Left renal cortex interstitium (tissue), 4 donors: ENCODE results near the gene QSER1. TPM values are rescaled to one million over a fixed set of nuclear protein-coding genes. Genes with fewer than 3 reads are reported as not detected.

Source experiments
- DNase-seq, 4 donors: peaks; one replicate each; pipeline ENCODE4 v3.0.0-alpha.2; 2013; ENCODE audit warnings: low read depth in 4 of 4, low spot score in 2 of 4, missing footprints in 1 of 4
- polyA plus RNA-seq, 4 donors: library from polyadenylated mRNA; unstranded; fragments of 120-200 nt; gene quantifications; one replicate each; pipeline ENCODE4 v1.2.1, GENCODE V29; 2013; ENCODE audit not compliant: insufficient read length in 4 of 4

The QSER1 gene
- polyA plus RNA-seq, 4 donors: 35.0 to 43.0 (median 37.4) TPM

- no peak for DNase-seq
Observed at GRCh38 chr11:32888805-32889204, 3.8 kb upstream of the QSER1 start.

GRCh38 chr11:32890843-32891656 is 1.6 kb upstream of the QSER1 start:
- peak in 1 of 4 donors; percentile 13 for DNase-seq

GRCh38 chr11:32891657-32892354 is 805 bp upstream of the QSER1 start:
- DNase-seq: peak in 1 of 4 donors; percentile 54

GRCh38 chr11:32893093-32893342 is 407 bp downstream of the QSER1 start:
- no peak for DNase-seq

- peak in 3 of 4 donors; percentile 46 to 61 (median 51) for DNase-seq
Observed at GRCh38 chr11:32893343-32894148, 935 bp downstream of the QSER1 start.

GRCh38 chr11:32894149-32894827 is 1.7 kb downstream of the QSER1 start:
- peak in 3 of 4 donors; percentile 59 to 72 (median 62) for DNase-seq

GRCh38 chr11:32894921-32895320 is 2.3 kb downstream of the QSER1 start:
- DNase-seq: no peak

- DNase-seq: no peak
Observed at GRCh38 chr11:32895471-32895870, 2.9 kb downstream of the QSER1 start.

- DNase-seq: no peak
Observed at GRCh38 chr11:32897103-32897502, 4.5 kb downstream of the QSER1 start.

GRCh38 chr11:32899438-32899837 is 6.8 kb downstream of the QSER1 start:
- no peak for DNase-seq

GRCh38 chr11:32902089-32902665 is 9.6 kb downstream of the QSER1 start:
- no peak for DNase-seq

GRCh38 chr11:32905028-32905667 is 12.5 kb downstream of the QSER1 start:
- DNase-seq: no peak

- DNase-seq: no peak
Observed at GRCh38 chr11:32908619-32909018, 16.0 kb downstream of the QSER1 start.

GRCh38 chr11:32911413-32911812 is 18.8 kb downstream of the QSER1 start:
- no peak for DNase-seq

GRCh38 chr11:32913445-32913844 is 20.8 kb downstream of the QSER1 start:
- no peak for DNase-seq

GRCh38 chr11:32916361-32916760 is 23.8 kb downstream of the QSER1 start:
- DNase-seq: no peak

- DNase-seq: no peak
Observed at GRCh38 chr11:32916994-32917393, 24.4 kb downstream of the QSER1 start.

GRCh38 chr11:32918427-32918826 is 25.8 kb downstream of the QSER1 start:
- DNase-seq: no peak

GRCh38 chr11:32919338-32919737 is 26.7 kb downstream of the QSER1 start:
- DNase-seq: no peak

- no peak for DNase-seq
Observed at GRCh38 chr11:32920570-32920969, 28.0 kb downstream of the QSER1 start.
